T-helper 2 cell treated with Interferon-gamma antibody and Interleukin-4, amounts not matched to agents 5 μg/mL and 100 μg/mL, for 36 hours (primary cell): ENCODE results near the gene HOATZ.

Source experiments
- DNase-seq: peaks from one replicate; pipeline ENCODE4 v3.0.0; 2021; ENCODE audit warnings: low spot score
- H3K27ac Mint-ChIP-seq: one replicate; pipeline ENCODE4 v1.8.0; 2021; ENCODE audit warnings: mild to moderate bottlenecking, mixed read lengths
- H3K27me3 Mint-ChIP-seq: one replicate; pipeline ENCODE4 v1.8.0; 2021; ENCODE audit warnings: low read depth, mixed read lengths
- H3K36me3 Mint-ChIP-seq: one replicate; pipeline ENCODE4 v1.8.0; 2021; ENCODE audit warnings: low read depth, mixed read lengths
- H3K4me1 Mint-ChIP-seq: one replicate; pipeline ENCODE4 v1.8.0; 2021; ENCODE audit warnings: low read depth, mixed read lengths
- H3K4me3 Mint-ChIP-seq: one replicate; pipeline ENCODE4 v1.8.0; 2022; ENCODE audit warnings: mild to moderate bottlenecking, moderate library complexity, mixed read lengths
- H3K9me3 Mint-ChIP-seq: one replicate; pipeline ENCODE4 v1.8.0; 2021; ENCODE audit warnings: mixed read lengths

HOATZ gene

DNA sequence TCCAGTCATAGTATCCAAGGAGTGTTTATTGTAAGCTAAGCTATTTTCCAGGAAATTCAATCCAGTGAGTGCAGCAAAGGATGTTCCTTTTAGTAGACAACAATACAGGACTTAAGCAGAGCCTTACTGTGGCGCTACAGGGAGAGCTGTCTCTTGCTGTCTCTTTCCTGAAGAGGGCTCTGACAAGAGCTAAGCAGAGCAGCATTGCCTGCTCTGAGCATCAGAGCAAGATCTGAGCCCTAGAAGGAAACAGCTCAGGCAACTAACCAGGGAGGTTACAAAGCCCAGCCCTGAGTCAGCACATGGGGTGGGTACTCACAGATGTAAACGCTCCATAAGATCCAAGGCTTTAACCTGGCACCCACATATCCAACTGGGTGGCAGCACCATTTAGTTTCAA, 33.9 kb downstream of the HOATZ start:
- Mint-ChIP-seq H3K27me3 (peaks cover 36% of the 10 kb centered on the region), H3K36me3 (no peaks in the 10 kb centered on the region), H3K4me3 (no peak overlapping the region), H3K27ac (no peak overlapping the region), H3K4me1 (no peaks in the 10 kb centered on the region), H3K9me3 (no peaks in the 10 kb centered on the region)
- no peak for DNase-seq

DNA sequence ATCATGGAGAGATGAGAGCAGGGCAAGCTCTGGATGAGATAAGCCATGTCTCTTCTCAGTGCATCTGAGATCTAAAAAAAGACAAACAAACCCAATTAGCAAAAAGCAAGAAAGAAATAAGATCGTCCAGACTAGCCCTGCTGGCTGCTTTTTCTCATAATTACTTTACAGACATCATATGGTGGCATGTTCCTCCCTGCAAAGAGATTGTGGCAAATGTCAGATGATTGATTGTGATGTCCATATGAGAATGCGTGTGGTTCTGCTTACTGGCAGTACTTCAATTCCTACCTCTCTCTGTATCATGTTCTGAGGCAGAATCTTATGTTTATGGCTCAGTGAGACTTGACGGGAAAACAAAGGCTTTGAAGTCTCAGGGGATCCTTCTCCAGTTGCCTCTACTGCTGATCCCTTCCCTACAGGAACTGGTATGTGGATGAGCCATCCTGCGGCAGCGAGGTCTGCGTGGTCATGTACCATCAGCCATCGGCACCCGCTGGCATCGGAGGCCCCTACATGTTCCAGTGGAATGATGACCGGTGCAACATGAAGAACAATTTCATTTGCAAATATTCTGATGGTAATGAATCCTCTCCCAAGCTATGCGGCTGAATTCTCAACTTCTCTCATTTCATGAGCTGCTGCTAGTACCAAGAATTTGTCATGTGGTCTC, 34.8 kb downstream of the HOATZ start:
- H3K36me3 Mint-ChIP-seq: no peaks in the 10 kb centered on the region
- H3K4me1 Mint-ChIP-seq: no peaks in the 10 kb centered on the region
- H3K27me3 Mint-ChIP-seq: peaks cover 32% of the 10 kb centered on the region
- H3K9me3 Mint-ChIP-seq: no peaks in the 10 kb centered on the region
- no peak overlapping the region for H3K27ac Mint-ChIP-seq
- DNase-seq: no peak
- H3K4me3 Mint-ChIP-seq: no peak overlapping the region

DNA sequence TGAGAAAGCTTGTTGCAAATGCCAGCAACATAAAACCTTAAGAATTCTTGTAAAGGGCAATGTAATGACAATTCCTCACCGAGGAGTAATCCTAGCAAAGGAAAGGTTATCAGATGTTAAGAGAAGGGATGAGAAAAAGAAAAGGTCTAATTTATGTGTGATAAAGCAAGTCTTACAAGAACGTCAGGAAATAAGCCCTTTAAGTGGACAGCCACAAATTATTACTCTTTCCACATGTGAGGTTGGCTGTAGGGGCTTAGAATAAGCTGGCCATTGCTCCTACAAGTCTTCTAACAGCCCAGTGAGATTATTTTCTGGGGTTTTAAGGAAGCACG, 35.3 kb downstream of the HOATZ start:
- Mint-ChIP-seq H3K4me3 (no peak overlapping the region), H3K27ac (no peak overlapping the region), H3K36me3 (no peaks in the 10 kb centered on the region), H3K9me3 (no peaks in the 10 kb centered on the region), H3K4me1 (no peaks in the 10 kb centered on the region), H3K27me3 (peaks cover 28% of the 10 kb centered on the region)
- no peak for DNase-seq

DNA sequence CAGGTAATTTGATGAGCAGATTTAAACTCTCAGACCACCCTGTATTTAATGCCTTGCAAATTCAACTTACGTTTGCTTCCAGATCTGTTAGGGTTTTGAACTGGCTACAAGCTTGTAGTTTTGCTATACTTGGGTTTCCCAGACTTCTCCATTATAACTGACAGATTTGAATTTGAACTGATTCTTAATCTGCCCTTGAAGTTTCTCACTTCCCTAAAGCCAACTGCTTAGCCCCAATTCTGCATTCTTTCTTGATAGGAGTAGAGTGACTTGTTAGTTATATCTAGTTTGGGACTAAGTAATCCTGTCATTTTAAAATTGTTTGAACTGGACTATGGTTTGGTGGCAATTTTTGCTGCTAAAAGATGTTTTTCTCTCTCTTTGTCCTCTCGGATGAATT, 35.7 kb downstream of the HOATZ start:
- Mint-ChIP-seq H3K27ac (no peak overlapping the region), H3K36me3 (no peaks in the 10 kb centered on the region), H3K27me3 (peaks cover 32% of the 10 kb centered on the region), H3K4me1 (no peaks in the 10 kb centered on the region), H3K4me3 (no peak overlapping the region), H3K9me3 (no peaks in the 10 kb centered on the region)
- DNase-seq: no peak

DNA sequence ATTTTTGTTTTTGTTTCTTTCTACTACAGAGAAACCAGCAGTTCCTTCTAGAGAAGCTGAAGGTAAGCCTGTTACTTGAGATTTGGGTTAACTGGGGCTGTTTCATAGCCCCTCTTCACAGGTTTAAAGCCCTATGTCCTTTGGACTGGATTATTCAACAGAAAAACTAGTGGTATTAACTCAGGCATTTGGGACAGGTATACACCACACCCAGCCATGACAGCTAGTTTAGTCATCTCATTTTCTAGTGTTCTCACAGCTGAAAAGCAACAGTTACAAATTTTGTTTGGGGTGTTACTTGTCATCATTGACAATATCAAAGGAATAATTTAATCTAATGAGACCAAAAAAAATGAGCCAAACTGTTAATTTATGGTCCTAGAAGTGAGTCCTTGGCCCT, 40.0 kb downstream of the HOATZ start:
- Mint-ChIP-seq H3K36me3 (no peaks in the 10 kb centered on the region), H3K4me1 (no peaks in the 10 kb centered on the region), H3K4me3 (no peak overlapping the region), H3K27me3 (peaks cover 25% of the 10 kb centered on the region), H3K27ac (no peak overlapping the region), H3K9me3 (no peaks in the 10 kb centered on the region)
- DNase-seq: no peak

DNA sequence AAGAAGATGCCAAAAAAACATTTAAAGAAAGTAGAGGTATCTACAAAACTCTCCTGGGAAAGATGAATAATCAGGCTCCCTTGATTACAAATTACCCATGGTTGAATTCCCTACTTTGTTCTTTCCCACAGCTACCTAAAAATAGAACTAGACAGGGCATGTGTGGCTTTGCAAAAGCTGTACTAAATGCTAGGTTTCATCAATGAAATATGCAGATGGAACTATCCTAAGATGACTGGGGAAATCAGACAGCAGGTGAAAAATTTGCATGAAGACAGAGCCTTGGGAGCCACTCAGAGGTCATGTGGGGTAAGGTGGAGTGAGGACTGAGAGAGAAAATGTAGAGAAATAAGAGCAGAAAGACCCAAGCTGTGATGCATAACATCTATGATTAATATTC, 40.7 kb downstream of the HOATZ start:
- H3K36me3 Mint-ChIP-seq: no peaks in the 10 kb centered on the region
- no peak overlapping the region for H3K27ac Mint-ChIP-seq
- H3K27me3 Mint-ChIP-seq: peaks cover 21% of the 10 kb centered on the region
- no peaks in the 10 kb centered on the region for H3K9me3 Mint-ChIP-seq
- H3K4me1 Mint-ChIP-seq: no peaks in the 10 kb centered on the region
- DNase-seq: no peak
- H3K4me3 Mint-ChIP-seq: no peak overlapping the region

DNA sequence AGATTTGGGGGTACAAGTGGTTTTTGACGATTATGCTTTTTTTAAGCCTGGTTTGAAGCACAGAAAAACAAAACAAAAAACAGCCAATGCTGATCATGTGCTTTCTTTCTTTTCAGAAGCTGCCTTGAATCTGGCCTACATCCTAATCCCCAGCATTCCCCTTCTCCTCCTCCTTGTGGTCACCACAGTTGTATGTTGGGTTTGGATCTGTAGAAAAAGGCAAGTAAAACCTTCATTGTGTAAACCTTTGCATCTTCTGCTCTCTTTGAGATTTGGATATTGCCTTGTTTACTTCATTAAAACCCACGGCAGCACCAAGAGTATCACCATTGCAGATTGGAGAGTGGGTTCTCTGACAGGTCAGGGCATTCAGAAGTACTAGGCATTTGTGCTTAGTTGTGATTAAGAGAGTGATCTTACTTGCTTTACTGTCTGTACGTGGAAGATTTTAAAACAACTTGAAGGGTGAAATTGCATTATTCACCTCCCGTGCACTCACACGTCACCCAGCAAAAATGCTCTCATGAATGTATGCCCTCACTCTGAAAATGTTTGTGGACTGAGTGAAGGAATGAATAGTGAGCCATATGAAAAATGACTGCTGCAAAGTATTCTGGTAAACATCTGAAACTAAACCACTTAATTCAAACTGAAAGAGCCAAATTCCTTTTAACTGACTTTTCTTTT, 43.0 kb downstream of the HOATZ start:
- Mint-ChIP-seq H3K27ac (no peak overlapping the region), H3K36me3 (no peaks in the 10 kb centered on the region), H3K9me3 (no peaks in the 10 kb centered on the region), H3K27me3 (peaks cover 11% of the 10 kb centered on the region), H3K4me1 (no peaks in the 10 kb centered on the region), H3K4me3 (no peak overlapping the region)
- no peak for DNase-seq

DNA sequence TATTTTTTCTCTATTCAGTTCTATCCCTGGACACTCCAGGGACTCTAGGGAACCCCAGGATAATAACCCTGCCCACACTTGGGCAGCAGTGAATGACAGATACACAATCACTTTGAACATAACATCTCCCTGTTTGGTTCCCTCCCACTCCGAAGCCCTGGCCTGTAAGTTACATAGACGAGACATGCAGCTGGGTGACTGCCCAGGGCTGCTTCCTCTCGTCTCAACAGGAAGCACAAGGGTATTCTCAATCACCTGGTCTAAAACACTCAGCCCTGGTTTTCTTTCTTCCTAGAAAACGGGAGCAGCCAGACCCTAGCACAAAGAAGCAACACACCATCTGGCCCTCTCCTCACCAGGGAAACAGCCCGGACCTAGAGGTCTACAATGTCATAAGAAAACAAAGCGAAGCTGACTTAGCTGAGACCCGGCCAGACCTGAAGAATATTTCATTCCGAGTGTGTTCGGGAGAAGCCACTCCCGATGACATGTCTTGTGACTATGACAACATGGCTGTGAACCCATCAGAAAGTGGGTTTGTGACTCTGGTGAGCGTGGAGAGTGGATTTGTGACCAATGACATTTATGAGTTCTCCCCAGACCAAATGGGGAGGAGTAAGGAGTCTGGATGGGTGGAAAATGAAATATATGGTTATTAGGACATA, 45.4 kb downstream of the HOATZ start:
- Mint-ChIP-seq H3K27ac (no peak overlapping the region), H3K4me3 (no peak overlapping the region), H3K27me3 (peaks cover 6% of the 10 kb centered on the region), H3K9me3 (no peaks in the 10 kb centered on the region), H3K36me3 (no peaks in the 10 kb centered on the region), H3K4me1 (no peaks in the 10 kb centered on the region)
- DNase-seq: no peak

DNA sequence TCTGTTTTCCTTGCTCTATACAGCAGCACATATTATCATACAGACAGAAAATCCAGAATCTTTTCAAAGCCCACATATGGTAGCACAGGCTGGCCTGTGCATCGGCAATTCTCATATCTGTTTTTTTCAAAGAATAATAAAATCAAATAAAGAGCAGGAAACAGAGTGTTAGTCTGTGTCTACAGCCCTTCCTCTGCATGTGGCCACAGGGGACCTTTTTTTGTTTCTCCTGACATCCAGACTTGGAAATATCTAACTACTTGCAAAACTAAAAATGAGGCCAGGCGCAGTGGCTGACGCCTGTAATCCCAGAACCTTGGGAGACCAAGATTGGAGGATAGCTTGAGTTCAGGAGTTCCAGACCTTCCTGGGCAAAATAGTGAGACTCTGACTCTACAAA, 46.2 kb downstream of the HOATZ start:
- Mint-ChIP-seq H3K4me1 (no peaks in the 10 kb centered on the region), H3K27me3 (no peaks in the 10 kb centered on the region), H3K27ac (no peak overlapping the region), H3K9me3 (no peaks in the 10 kb centered on the region), H3K4me3 (no peak overlapping the region), H3K36me3 (no peaks in the 10 kb centered on the region)
- DNase-seq: no peak

DNA sequence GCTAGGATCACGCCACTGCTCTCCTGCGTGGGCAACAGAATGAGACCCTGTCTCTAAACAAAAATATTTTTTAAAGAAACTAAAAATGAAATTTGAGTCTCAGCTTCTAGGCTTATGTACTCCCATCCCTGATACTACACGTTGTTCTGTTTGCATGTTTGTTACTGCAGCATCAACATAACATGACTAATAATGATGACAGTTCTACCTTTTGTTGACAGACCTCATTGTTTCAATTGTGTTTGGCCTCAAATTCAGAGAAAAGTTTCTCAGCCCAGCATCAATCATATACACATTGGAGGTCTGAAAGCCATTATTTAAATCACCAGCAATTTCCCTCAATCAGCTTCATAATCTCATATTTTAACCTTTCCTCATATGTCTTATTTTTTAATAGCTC, 46.7 kb downstream of the HOATZ start:
- H3K36me3 Mint-ChIP-seq: no peaks in the 10 kb centered on the region
- no peak for DNase-seq
- H3K4me1 Mint-ChIP-seq: no peaks in the 10 kb centered on the region
- no peak overlapping the region for H3K27ac Mint-ChIP-seq
- H3K4me3 Mint-ChIP-seq: no peak overlapping the region
- H3K9me3 Mint-ChIP-seq: no peaks in the 10 kb centered on the region
- no peaks in the 10 kb centered on the region for H3K27me3 Mint-ChIP-seq

DNA sequence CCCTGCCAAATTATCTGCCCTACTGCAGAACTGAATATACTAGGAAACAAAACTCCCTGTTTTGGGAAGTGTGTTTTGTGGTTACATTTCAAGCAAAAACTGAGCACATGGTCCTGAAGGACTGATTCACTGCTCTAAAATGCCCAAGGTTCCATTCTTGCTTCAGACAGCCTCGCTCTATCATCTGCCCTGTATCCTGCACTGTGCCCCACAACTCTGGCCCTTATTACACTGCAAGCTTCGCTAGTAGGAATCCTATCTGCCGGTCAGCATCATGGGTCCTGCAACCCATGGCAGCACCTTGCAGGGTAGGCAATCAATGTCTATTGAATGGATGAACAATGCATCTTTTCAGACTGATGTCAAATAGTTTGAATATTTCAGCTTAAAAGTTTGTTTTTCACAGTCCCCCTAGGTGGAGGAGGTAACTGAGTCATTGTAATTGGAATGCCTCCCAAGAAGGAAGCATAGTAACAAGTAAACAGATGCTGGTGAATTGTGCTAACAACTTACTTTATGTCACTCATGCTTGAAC, 47.3 kb downstream of the HOATZ start:
- Mint-ChIP-seq H3K4me3 (no peak overlapping the region), H3K36me3 (no peaks in the 10 kb centered on the region), H3K4me1 (no peaks in the 10 kb centered on the region), H3K9me3 (no peaks in the 10 kb centered on the region), H3K27me3 (no peaks in the 10 kb centered on the region), H3K27ac (no peak overlapping the region)
- no peak for DNase-seq

DNA sequence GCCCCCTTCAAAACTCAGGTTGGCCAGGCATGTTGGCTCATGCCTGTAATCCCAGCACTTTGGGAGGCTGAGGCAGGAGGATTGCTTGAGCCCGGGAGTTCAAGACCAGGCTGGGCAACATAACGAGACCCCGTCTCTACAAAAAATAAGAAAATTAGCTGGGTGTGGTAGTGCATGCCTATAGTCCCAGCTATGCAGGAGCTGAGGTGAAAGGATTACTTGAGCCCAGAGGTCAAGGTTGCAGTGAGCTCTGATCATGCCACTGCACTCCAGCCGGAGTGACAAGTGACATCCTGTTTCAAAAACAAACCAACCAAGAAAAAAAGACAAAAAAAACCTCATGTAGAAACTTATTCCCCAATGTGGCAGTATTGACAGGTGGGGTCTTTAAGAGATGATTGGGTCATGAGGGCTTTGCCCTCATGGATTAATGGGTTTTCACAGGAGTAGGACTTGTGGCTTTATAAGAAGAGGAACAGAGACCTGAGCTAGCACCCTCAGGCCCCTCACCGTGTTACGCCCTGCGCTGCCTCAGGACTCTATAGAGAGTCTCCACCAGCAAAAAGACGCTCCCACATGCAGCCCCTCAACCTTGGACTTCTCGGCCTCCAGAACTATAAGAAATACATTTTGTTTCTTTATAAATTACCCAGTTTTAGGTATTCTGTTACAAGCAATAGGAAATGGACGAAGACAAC, 48.3 kb downstream of the HOATZ start:
- Mint-ChIP-seq H3K4me3 (no peak overlapping the region), H3K4me1 (no peaks in the 10 kb centered on the region), H3K9me3 (no peaks in the 10 kb centered on the region), H3K27ac (no peak overlapping the region), H3K36me3 (no peaks in the 10 kb centered on the region), H3K27me3 (no peaks in the 10 kb centered on the region)
- no peak for DNase-seq

DNA sequence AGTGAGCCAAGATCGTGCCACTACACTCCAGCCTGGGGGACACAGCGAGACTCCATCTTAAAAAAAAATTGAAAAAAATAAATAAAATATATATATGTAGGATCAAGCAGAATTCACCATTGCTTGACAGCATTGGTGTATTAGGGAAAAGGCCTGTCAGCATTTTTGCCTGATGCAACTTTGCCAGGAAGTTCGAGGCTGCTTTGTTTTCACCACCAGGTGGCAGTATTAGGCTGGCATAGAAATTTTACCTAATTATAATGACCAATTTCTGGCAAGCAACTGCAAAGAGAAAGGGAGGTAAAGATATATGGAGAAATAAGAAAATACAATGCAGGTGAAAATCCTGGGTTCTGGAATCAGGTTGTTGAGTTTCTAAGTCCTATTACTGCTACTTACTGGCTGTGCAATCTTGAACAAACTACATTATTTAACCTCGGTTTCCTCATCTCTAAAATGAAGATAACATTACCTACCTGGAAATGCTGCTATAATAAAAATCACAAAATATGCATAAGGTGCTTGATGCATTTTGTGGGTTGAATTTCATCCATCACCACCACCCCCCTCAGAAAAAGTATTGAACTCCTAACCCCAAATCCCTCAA, 50.6 kb downstream of the HOATZ start:
- peak; percentile 42 for DNase-seq

DNA sequence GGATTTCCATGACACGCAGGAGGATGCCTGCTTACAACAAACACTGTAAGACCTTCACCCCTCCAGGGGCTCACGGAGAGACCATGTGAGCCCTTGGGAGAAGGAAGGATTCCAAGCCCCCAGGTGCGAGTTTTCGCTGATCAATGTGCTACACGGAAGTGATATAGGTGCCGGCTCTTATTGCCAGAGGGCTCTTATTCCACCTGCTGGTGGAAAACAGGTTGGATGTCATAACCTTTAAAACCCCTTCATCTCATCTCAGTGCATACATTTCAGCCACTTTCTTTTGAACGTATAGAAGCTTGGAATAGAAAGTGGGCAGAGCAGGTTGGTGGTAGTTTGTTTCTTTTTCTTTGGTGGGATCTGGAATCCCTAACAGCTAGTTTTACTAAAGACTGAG, 51.7 kb downstream of the HOATZ start:
- no peak overlapping the region for H3K27ac Mint-ChIP-seq
- DNase-seq: no peak
- no peaks in the 10 kb centered on the region for H3K36me3 Mint-ChIP-seq
- H3K9me3 Mint-ChIP-seq: no peaks in the 10 kb centered on the region
- H3K27me3 Mint-ChIP-seq: peaks cover 5% of the 10 kb centered on the region
- H3K4me1 Mint-ChIP-seq: no peaks in the 10 kb centered on the region
- H3K4me3 Mint-ChIP-seq: no peak overlapping the region

More for the DNA sequence above, 50.6 kb downstream of the HOATZ start:
- no peaks in the 10 kb centered on the region for H3K9me3 Mint-ChIP-seq
- H3K27ac Mint-ChIP-seq: no peak overlapping the region
- H3K4me1 Mint-ChIP-seq: no peaks in the 10 kb centered on the region
- H3K27me3 Mint-ChIP-seq: peaks cover under 1% of the 10 kb centered on the region
- H3K4me3 Mint-ChIP-seq: no peak overlapping the region
- no peaks in the 10 kb centered on the region for H3K36me3 Mint-ChIP-seq
